HCT116 (cell line): Measurements from ENCODE around the gene RAB3C.

ENCODE experiments used
- CEBPB ChIP-seq: IDR thresholded peaks from 2 replicates; pipeline ENCODE4 v1.6.1; 2012; ENCODE audit warnings: low read depth
- CTCF ChIP-seq, 3 experiments: fragments of 200-600 bp in 1 of 3; sonication (generic) in 1 of 3; IDR thresholded peaks in 2 of 3; conservative IDR thresholded peaks in 1 of 3; 2 replicates each; pipeline ENCODE4 v1.5.1; 2012 to 2017; ENCODE audit warnings: low read depth in 2 of 3, low read length in 2 of 3, antibody characterized with exemption in 1 of 3, borderline replicate concordance in 1 of 3, control low read depth in 1 of 3, mild to moderate bottlenecking in 1 of 3, mixed read lengths in 1 of 3, mixed run types in 1 of 3, moderate library complexity in 1 of 3; ENCODE audit not compliant: insufficient read depth in 1 of 3
- EZH2 ChIP-seq: fragments of 200-600 bp; sonication (generic); IDR thresholded peaks from 2 replicates; pipeline ENCODE4 v1.6.1; 2017; ENCODE audit warnings: antibody characterized with exemption, mixed run types
- EZH2phosphoT487 ChIP-seq: fragments of 200-600 bp; IDR thresholded peaks from 2 replicates; pipeline ENCODE4 v1.6.1; 2018; ENCODE audit warnings: antibody characterized with exemption, borderline replicate concordance
- FOSL1 ChIP-seq: IDR thresholded peaks from 2 replicates; pipeline ENCODE4 v1.6.1; 2012; ENCODE audit warnings: low read depth
- JUND ChIP-seq: IDR thresholded peaks from 2 replicates; pipeline ENCODE4 v1.6.1; 2012
- MAX ChIP-seq: IDR thresholded peaks from 2 replicates; pipeline ENCODE4 v1.6.1; 2012
- POLR2A ChIP-seq: IDR thresholded peaks from 2 replicates; pipeline ENCODE4 v1.7.0; 2011; ENCODE audit warnings: borderline replicate concordance; ENCODE audit not compliant: insufficient read depth, insufficient read length; ENCODE audit errors: extremely low read depth
- POLR2AphosphoS5 ChIP-seq: IDR thresholded peaks from 2 replicates; pipeline ENCODE4 v1.6.1; 2011; ENCODE audit warnings: mild to moderate bottlenecking, low read depth, low read length, moderate library complexity
- RAD21 ChIP-seq: IDR thresholded peaks from 2 replicates; pipeline ENCODE4 v1.6.1; 2012; ENCODE audit warnings: low read depth, mild to moderate bottlenecking
- REST ChIP-seq: IDR thresholded peaks from 2 replicates; pipeline ENCODE4 v1.6.1; 2012; ENCODE audit warnings: low read depth
- TCF7L2 ChIP-seq: IDR thresholded peaks from 2 replicates; pipeline ENCODE4 v1.7.0; 2011; ENCODE audit warnings: borderline replicate concordance, inconsistent platforms; ENCODE audit not compliant: insufficient read depth, insufficient read length; ENCODE audit errors: extremely low read depth
- YY1 ChIP-seq: IDR thresholded peaks from 2 replicates; pipeline ENCODE4 v1.6.1; 2011; ENCODE audit warnings: low read length, low read depth, moderate library complexity, mild to moderate bottlenecking; ENCODE audit not compliant: insufficient replicate concordance; ENCODE audit errors: extremely low read depth
- ZFX ChIP-seq: fragments of 450-650 bp; IDR thresholded peaks from 2 replicates; pipeline ENCODE4 v1.6.1; 2017

GRCh38 chr5:58675341-58675740, 92.5 kb downstream of the RAB3C start:
- no peak for TF ChIP-seq EZH2
- no peak for TF ChIP-seq CTCF (IDR thresholded peaks at IDR 0.05 in 2 of 3, conservative IDR thresholded peaks at IDR 0.05 in 1 of 3; ENCODE audit: borderline replicate concordance in 1 of 3, insufficient read depth in 1 of 3, low read depth in 2 of 3, low read length in 2 of 3)
- no peak for TF ChIP-seq POLR2A
- TF ChIP-seq REST, result no peak
- TF ChIP-seq FOSL1, result no peak
- no peak for TF ChIP-seq YY1
- TF ChIP-seq JUND, result no peak
- TF ChIP-seq RAD21, result no peak
- no peak for TF ChIP-seq POLR2AphosphoS5
- no peak for TF ChIP-seq CEBPB
- no peak for TF ChIP-seq EZH2phosphoT487
- TF ChIP-seq ZFX, result no peak
- no peak for TF ChIP-seq MAX
- TF ChIP-seq TCF7L2, result no peak
